ENCODE measurements around the gene DPPA3.

GRCh38 chr12:7693793-7694192 lies 17.4 kb upstream of the DPPA3 start:
- no peak for TF ChIP-seq CTCF (IDR thresholded peaks at IDR 0.05; ENCODE audit: extremely low read depth in 1 of 2, insufficient read depth in 1 of 2, low read depth in 1 of 2, low read length in 2 of 2)
- no peak for TF ChIP-seq POLR2AphosphoS5 (IDR thresholded peaks at IDR 0.05; ENCODE audit: insufficient read depth, low read depth, low read length)
- TF ChIP-seq POLR2A (IDR thresholded peaks at IDR 0.05; ENCODE audit: low read depth, low read length) = no peak
- TF ChIP-seq FOS (IDR thresholded peaks at IDR 0.05; ENCODE audit: borderline replicate concordance, insufficient read depth, low read length) = no peak
- TF ChIP-seq EZH2 (IDR thresholded peaks at IDR 0.05; ENCODE audit: borderline replicate concordance, low read depth, low read length, severe bottlenecking) = no peak
- no peak for TF ChIP-seq MAX (IDR thresholded peaks at IDR 0.05; ENCODE audit: insufficient read depth, insufficient read length)
- TF ChIP-seq MYC (IDR thresholded peaks at IDR 0.05; ENCODE audit: low read depth, low read length) = no peak
